NCI-H748 treated with DMSO at 0.1 percent for 48 hours (cell line): ENCODE data around the gene ISM2.

Experiments
- DNase-seq: peaks from one replicate; lab custom pipeline; 2025; lab: John Stamatoyannopoulos, UW

Gene ISM2

DNA sequence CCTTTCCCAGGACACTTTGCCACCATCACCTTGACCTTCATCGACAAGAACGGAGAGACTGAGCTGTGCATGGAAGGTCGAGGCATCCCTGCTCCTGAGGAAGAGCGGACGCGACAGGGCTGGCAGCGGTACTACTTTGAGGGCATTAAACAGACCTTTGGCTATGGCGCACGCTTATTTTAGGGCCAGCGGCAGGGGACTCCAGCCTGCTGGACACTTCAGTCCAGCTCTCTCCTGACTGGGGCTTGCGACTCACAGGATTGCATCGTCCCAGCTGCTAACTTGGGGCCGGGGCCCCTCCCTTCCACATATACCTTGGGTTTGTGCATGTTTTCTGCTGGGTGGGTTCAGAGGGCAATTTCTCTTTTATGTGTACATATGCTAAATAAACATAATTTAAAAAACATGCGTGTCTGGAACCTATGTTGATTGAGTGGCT is 29.5 kb downstream of the ISM2 start:
- DNase-seq = no peak

DNA sequence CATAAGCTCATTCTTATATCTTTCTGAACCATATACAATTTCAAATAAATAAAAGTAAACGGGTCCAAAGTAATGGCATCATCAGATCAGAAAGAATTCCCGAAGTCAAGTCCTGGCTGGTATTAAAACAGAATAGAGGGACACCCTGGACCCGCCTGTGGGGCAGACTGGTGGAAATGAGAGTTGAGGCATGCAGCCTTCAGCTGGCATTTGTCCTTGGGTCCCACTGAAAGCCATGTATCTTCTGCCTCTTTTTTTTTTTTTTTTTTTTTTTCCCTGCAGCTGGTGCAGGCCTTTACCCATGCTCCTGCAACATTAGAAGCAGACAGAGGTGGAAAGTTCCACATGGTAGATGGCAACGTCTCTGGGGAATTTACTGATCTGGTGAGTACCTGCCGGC is 30.8 kb downstream of the ISM2 start:
- DNase-seq = no peak

- DNase-seq = peak; percentile 33
These were observed 39.4 kb downstream of the ISM2 start for GRCh38 chr14:77459072-77459723.

- peak; percentile 45 for DNase-seq
These were observed 40.2 kb downstream of the ISM2 start for GRCh38 chr14:77458249-77458950.

GRCh38 chr14:77457522-77458248 is 40.9 kb downstream of the ISM2 start, which contains the start of the genes AHSA1 and VIPAS39:
TSS of gene AHSA1 (plus strand) at chr14:77458093. CDS start at chr14:77458190, 97 bp downstream.
TSS of gene VIPAS39 (minus strand) at chr14:77457601. CDS start at chr14:77454102, 3,499 bp downstream.
- peak; percentile 97 for DNase-seq

GRCh38 chr14:77457115-77457521 is 41.5 kb downstream of the ISM2 start:
- DNase-seq = peak; percentile 63

- DNase-seq = no peak
These were observed 42.5 kb downstream of the ISM2 start for GRCh38 chr14:77455966-77456640.

DNA sequence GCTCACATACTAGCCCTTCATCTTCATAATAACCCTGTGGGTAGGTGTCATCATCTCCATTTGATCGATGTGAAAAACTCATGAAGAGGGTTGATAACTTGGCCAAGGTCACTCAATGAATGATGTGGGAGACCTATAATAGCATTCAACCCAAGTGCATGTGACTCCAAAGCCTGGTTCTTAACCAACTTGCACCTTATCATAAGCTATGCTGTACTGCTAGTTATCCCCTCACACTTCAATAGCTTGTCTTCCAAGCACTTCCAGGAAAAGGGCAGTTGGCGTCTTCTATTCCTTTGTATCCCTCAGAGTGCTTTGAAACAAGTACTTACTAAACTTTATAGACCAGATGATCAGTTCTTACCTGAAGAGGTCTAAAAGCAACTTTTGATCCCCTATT is 56.4 kb downstream of the ISM2 start:
- DNase-seq = no peak

DNA sequence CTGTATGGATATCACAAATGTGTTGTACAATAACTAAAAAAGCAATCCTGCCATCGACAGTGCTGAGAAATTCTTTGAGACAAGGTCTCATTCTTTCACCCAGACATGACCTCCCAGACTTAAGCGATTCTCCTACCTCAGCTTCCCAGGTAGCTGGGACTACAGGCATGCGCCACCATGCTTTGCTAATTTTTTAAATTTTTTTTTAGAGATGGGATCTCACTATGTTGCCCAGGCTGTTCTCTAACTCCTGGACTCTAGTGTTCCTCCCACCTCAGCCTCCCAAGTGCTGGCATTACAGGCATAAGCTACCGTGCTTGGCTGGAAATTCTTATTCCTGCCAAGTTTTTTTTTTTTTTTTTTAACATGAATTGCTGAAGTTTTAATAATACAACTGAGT is 58.8 kb downstream of the ISM2 start:
- no peak for DNase-seq

- no peak for DNase-seq
These were observed 60.0 kb downstream of the ISM2 start for GRCh38 chr14:77438596-77438995.

DNA sequence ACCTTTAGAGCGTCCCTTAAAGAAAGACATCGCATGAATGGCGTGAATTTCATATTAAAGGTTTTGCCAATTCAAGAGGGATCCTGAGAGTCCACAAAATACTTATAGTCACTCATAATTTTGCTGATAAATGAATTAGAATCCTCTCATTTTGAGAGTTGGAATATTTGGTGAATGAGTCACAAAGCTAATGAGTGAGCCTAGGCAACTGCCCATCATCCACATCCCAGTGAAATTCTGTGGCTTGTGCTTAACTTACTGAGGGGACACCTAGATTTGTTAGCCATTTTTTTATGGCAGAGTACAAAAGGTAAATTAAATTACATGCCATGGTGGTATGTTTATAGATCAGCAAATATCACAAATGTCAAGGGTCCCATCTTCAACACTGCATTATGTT is 62.6 kb downstream of the ISM2 start:
- no peak for DNase-seq

DNA sequence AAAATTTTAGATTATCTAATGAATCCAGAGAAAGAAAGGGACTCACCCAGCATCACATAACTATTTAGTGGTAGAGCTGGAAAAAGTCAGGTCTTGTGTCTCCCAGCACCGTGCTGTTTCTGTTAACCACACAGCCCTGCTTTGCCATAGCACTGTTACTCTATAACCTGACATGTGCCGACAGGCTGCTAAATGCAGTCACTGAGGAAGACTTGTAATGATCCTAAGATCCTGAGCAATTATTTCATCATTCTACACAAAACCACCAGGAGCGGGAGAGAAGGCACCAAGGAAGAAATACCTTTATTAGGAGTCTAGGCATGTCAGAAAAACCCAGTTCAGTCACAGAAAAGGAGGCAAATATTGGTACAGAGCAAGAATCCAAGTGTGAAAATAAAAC is 72.2 kb downstream of the ISM2 start:
- no peak for DNase-seq

- DNase-seq = no peak
These were observed 73.8 kb downstream of the ISM2 start for GRCh38 chr14:77424862-77425261.
